ENCODE data around the gene NQO2.
"Not testable (repeated sequence)": the region's sequence is repeated elsewhere in the genome, so short reads cannot be mapped to it uniquely, and the experiment has no call there.

The NQO2 gene

GRCh38 chr6:3057063-3057770 lies 57.5 kb downstream of the NQO2 start:
- H3K36me3 ChIP-seq (ENCODE audit: insufficient read depth): no peaks in the 10 kb centered on the region
- H3K4me3 ChIP-seq (IDR thresholded peaks at IDR 0.05; ENCODE audit: insufficient read depth, low read depth, low read length): no peak overlapping the region
- H3K27me3 ChIP-seq (ENCODE audit: insufficient read depth, low read depth): no peaks in the 10 kb centered on the region
- H3K9ac ChIP-seq: no peak overlapping the region
- peaks cover 5% of the 10 kb centered on the region for H3K4me1 ChIP-seq (ENCODE audit: low read depth, poor library complexity, severe bottlenecking)
- H3K4me2 ChIP-seq: no peak overlapping the region
- TF ChIP-seq CTCF (conservative IDR thresholded peaks at IDR 0.05; ENCODE audit: low read depth, low read length): no peak
- no peak overlapping the region for H3K27ac ChIP-seq
- no peak overlapping the region for H2AFZ ChIP-seq (ENCODE audit: low read depth)
- no peaks in the 10 kb centered on the region for H3K79me2 ChIP-seq (ENCODE audit: insufficient read depth, low read depth)
- H4K20me1 ChIP-seq (ENCODE audit: insufficient read depth): no peaks in the 10 kb centered on the region

GRCh38 chr6:3058957-3059356 lies 59.3 kb downstream of the NQO2 start:
- no peaks in the 10 kb centered on the region for H3K27me3 ChIP-seq (ENCODE audit: insufficient read depth, low read depth)
- H4K20me1 ChIP-seq (ENCODE audit: insufficient read depth): no peaks in the 10 kb centered on the region
- no peaks in the 10 kb centered on the region for H3K79me2 ChIP-seq (ENCODE audit: insufficient read depth, low read depth)
- no peak overlapping the region for H2AFZ ChIP-seq (ENCODE audit: low read depth)
- no peak overlapping the region for H3K4me2 ChIP-seq
- no peak overlapping the region for H3K27ac ChIP-seq
- no peaks in the 10 kb centered on the region for H3K36me3 ChIP-seq (ENCODE audit: insufficient read depth)
- no peak overlapping the region for H3K9ac ChIP-seq
- no peak overlapping the region for H3K4me3 ChIP-seq (IDR thresholded peaks at IDR 0.05; ENCODE audit: insufficient read depth, low read depth, low read length)
- no peak for TF ChIP-seq CTCF (conservative IDR thresholded peaks at IDR 0.05; ENCODE audit: low read depth, low read length)
- no peaks in the 10 kb centered on the region for H3K4me1 ChIP-seq (ENCODE audit: low read depth, poor library complexity, severe bottlenecking)

- not testable (repeated sequence) for H3K9ac ChIP-seq; H3K27me3 ChIP-seq (ENCODE audit: insufficient read depth, low read depth); H2AFZ ChIP-seq (ENCODE audit: low read depth); H4K20me1 ChIP-seq (ENCODE audit: insufficient read depth); H3K4me2 ChIP-seq; H3K4me3 ChIP-seq (IDR thresholded peaks at IDR 0.05; ENCODE audit: insufficient read depth, low read depth, low read length); H3K27ac ChIP-seq; H3K36me3 ChIP-seq (ENCODE audit: insufficient read depth); H3K79me2 ChIP-seq (ENCODE audit: insufficient read depth, low read depth); H3K4me1 ChIP-seq (ENCODE audit: low read depth, poor library complexity, severe bottlenecking)
These were observed 60.4 kb downstream of the NQO2 start for GRCh38 chr6:3060092-3060491.

- no peak overlapping the region for H2AFZ ChIP-seq (ENCODE audit: low read depth)
These were observed 61.8 kb downstream of the NQO2 start for GRCh38 chr6:3061501-3061941.

GRCh38 chr6:3063340-3063732 lies 63.6 kb downstream of the NQO2 start:
- H3K9ac ChIP-seq; H3K36me3 ChIP-seq (ENCODE audit: insufficient read depth); H3K4me1 ChIP-seq (ENCODE audit: low read depth, poor library complexity, severe bottlenecking); H3K79me2 ChIP-seq (ENCODE audit: insufficient read depth, low read depth); H3K4me3 ChIP-seq (IDR thresholded peaks at IDR 0.05; ENCODE audit: insufficient read depth, low read depth, low read length); H3K27me3 ChIP-seq (ENCODE audit: insufficient read depth, low read depth); H3K4me2 ChIP-seq; H2AFZ ChIP-seq (ENCODE audit: low read depth); H3K27ac ChIP-seq; H4K20me1 ChIP-seq (ENCODE audit: insufficient read depth): not testable (repeated sequence)

More at GRCh38 chr6:3061501-3061941, 61.8 kb downstream of the NQO2 start:
- TF ChIP-seq CTCF (conservative IDR thresholded peaks at IDR 0.05; ENCODE audit: low read depth, low read length): no peak
- Histone ChIP-seq H3K4me1 (ENCODE audit: low read depth, poor library complexity, severe bottlenecking) (no peaks in the 10 kb centered on the region), H3K27ac (no peak overlapping the region), H3K9ac (no peak overlapping the region), H3K36me3 (ENCODE audit: insufficient read depth) (no peaks in the 10 kb centered on the region), H3K27me3 (ENCODE audit: insufficient read depth, low read depth) (no peaks in the 10 kb centered on the region), H3K4me2 (no peak overlapping the region), H3K4me3 (IDR thresholded peaks at IDR 0.05; ENCODE audit: insufficient read depth, low read depth, low read length) (no peak overlapping the region), H3K79me2 (ENCODE audit: insufficient read depth, low read depth) (no peaks in the 10 kb centered on the region), H4K20me1 (ENCODE audit: insufficient read depth) (no peaks in the 10 kb centered on the region)

All from KMS-11 (cell line).